HG02610 (cell line): ENCODE results near the gene CCDC91.

ENCODE experiments used
- ATAC-seq: cut with Tn5 transposase; IDR thresholded peaks from one replicate; pipeline ENCODE4 v1.9.1; 2021; ENCODE audit warnings: mild to moderate bottlenecking, moderate library complexity; ENCODE audit not compliant: unreplicated experiment

CCDC91 gene, protein sequence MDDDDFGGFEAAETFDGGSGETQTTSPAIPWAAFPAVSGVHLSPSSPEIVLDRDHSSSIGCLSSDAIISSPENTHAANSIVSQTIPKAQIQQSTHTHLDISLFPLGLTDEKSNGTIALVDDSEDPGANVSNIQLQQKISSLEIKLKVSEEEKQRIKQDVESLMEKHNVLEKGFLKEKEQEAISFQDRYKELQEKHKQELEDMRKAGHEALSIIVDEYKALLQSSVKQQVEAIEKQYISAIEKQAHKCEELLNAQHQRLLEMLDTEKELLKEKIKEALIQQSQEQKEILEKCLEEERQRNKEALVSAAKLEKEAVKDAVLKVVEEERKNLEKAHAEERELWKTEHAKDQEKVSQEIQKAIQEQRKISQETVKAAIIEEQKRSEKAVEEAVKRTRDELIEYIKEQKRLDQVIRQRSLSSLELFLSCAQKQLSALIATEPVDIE

DNA sequence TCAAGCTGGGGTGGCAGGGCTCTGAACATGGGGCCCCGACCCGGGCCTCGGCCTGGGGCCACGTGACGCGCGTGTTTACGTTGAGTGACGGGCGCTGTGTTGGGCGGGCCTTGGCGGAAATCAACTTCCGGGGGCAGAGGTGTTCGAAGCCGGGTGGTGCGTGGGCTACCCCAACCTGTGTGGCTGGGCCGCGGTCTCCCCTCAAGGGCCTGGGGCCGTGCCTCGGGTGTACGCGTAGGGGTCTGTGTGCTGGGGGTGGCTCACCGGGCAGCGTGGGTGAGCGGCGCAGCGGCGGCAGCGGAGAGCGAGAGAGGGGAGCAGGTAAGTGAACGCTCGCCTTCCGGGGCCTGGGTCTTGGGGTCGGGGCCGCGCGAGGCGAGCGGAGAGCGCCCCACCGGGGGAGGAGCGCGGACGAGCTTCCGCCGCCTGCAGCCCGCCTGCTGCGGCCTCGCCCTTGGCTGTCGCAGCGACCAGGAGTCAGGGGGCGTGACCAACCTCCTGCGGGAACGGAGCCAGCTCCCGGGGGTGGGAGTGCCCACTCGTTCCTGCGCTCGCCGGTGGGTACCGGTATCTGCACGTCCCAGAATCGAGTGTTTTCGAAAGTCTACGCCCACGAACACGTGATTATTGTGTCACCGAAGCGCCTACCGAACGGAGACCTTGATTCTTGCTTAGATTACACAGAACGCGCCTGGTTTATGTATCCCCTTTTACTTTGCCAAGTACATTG lies at the start of gene CCDC91:
CCDC91 (plus strand) TSS at position 136 of the 730 bp plus-strand sequence. CDS start 66,760 bp downstream, outside the sequence.
- ATAC-seq = peak; percentile 93

DNA sequence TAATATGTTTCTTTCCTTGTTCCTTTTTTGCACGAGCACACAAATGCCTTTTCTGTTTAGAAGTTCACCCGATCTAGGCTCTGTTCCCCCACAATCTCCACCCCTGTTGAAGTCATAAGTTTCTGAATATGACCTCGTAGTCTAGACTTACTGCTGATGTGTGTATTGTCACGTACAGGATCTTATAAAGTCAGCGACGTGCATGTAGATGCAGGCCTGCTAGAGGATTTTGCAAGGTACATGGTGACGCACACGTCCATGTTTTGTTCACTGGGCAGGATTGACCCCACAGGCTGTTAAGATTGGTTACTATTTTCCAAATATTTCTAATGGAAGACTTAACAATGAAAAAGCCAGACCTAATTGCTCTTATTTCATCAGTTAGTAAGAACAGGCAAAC lies 46.2 kb upstream of the CCDC91 start:
- no peak for ATAC-seq

DNA sequence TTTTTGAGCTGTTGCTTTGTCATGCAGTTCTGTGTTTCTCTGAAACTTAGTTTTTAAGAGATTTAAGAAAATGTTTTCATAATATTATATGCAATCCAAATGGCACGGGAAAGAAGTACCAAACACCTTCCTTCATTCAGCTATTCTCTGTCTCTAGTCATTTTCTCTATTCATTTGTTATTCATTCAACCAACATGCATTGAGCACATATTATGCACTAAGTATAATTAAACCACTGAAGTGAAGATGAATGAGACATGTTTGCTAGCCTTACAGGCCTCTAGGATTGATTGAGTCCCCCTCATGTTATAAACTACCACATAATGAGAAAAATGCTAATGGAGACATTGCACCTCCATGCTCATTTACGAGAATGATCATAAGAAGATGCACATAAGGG lies 45.7 kb upstream of the CCDC91 start:
- no peak for ATAC-seq

DNA sequence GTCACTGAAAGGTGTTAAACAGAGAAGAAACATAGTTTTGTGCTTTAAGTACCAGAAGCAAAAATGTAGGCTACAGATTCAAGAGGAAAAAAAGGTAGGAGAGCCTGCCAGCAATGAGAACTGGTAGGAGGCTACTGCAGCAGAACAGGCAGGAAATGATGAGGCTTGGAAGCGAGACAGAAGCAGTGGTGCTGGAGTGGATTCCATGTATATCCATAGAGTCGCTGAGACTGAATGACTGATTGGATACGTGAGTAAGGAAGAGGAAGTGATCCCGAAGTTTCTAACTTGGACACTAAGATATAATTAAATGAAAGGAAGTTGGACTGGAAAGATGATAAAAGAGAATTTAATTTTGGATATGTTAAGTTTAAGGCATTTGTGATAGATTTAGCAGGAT lies 45.0 kb upstream of the CCDC91 start:
- no peak for ATAC-seq

DNA sequence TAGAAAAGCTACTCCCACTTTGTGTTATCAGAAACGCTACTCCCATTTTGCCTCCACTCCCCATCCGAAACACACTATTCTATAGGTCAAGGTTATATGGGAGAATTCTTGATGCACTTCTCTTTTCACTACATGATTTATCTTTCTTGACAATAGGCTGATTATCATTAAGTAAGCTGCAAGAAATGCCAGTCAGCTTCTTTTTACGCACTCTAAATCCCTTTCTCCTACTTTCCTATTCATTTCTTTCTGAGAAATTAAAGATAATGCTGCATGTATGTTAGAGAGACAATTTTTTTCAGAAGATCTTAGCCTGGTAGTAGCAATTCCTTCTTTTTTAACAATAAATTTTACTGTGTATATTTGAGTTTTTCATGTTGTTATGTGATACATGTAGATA lies 41.0 kb upstream of the CCDC91 start:
- no peak for ATAC-seq

DNA sequence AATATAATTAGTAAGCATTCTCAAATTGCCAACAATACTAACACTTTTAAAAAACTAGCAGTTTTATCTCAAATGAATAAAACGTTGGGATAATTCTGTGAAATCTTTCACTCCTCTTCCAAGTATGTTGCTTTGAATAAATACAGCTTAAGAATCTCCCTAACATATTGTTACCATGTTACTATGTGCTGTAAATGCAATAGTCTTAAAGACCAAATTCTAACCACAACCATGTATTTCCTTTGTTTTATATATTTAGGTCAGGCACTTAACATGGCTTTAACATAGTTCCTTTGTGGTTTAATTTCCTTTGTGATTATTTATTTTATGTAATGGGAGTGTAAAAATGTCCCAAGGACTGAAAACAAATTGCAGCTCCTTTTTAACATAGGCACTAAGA lies 33.9 kb upstream of the CCDC91 start:
- no peak for ATAC-seq

DNA sequence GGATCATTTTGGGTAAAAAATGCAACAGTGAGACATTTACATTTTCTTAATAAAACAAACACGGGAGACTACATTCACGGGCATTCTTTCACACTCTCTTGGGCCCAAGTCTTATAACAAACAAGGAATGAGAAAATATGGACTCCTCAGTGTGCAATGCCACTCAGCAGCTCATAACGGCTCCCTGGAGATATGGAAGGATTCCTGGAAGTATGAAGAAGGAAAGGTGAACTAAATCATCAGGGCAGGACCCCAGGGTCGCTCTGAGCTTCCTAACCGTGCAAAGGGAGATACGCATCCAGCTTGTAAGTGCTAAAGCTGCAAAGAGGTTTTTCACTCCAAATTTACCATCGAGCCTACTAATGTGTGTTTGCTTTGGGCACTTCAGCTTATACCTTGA lies 33.5 kb upstream of the CCDC91 start:
- no peak for ATAC-seq

DNA sequence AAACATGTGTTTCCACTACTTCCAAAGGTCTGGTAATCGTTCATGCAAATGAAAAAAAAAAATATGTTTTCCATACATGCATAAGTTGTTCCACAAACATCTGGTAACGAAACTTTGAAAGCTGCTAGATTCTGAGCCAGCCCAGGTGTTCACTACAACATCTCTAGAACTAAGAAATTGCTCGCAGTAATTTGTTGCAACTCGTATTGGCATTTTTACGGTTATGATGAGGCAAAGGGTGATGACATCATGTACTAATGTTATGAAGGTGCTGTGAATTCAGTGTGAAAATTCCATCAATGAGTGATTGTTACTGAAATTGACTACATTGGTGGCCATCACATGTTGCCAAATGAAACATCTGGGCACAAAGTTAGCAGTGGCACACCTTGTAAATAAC lies 31.9 kb upstream of the CCDC91 start:
- no peak for ATAC-seq

DNA sequence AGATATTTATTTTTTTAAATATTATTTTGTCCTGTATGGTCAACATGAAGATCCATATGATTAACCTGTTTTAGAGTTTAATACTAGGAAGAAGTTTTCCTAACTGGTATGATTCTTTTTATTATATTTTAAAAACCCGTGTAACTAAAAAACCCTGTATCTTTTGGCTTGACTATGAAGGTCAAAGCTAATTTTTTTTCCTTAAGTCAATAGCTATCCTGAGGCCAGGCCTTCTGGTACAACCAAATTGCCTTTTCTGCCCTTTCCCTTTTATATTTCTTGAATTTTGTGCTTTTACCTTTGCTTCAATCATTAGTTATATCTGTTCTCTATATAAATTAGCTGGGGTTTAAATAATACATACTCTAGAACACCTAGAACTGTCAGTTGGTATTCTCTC lies 30.6 kb upstream of the CCDC91 start:
- ATAC-seq = no peak

DNA sequence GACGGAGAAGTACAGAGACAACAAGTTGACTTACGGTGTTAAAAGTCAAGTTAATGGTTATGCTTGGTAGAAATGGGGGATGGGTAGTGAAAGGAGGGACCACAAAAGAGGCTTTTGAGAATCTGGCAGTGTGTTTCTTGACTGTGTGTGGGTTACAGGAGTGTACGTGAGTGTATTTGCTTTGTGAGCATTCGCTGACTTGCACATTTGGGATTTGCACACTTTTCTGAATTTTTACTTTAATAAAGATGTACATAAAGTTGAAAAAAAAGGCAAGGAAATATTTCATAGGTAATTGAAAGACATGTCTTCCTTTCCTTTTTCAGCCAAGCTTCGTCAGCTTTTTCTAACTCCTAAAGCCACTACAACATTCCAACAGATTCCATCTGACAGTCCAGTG lies 28.6 kb upstream of the CCDC91 start:
- no peak for ATAC-seq

DNA sequence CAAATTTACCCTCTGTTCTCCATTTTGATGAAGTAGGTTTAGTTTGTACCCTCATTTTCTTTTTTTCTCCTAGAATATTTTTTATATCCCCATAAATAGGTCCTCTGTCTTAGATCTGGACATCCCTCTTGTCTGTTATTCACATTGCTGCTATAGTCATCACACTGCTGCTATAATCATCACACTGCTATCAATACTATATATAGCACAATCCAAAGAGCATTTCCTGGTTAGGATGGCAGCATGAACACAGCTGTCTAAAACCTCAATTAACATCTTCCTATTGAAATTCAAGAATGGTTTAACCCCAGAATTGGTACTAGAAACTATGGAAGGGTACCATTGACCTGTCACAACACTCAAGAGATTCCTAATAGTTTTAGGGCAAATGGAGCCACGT lies 27.6 kb upstream of the CCDC91 start:
- ATAC-seq = no peak

DNA sequence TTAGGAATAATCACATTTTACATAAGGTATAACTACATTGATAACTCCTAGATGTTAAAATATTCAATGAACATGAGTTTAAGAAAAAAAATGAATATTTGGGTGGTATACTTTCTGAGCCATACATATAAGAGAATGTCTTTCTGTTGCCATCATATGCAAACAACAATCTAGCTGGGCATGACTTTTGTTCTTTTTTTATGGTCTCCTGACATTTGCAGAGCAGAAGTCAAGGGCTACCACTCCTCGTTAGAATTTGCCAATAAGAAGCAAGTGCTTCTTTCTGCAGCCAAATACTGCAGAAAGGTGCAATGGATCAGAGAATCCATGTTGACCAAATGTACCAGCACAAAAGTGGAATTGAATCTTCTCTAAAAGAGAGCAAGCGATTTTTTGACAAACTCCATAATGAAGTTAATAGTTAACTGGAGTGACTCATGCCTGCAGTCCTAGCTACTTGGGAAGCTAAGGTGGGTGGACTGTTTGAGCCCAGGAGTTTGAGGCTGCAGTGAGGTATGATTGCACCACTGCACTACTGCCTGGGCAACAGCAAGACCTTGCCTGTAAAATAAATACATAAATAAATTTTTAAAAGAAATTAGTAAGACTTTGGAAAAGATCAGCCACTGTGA lies 25.5 kb upstream of the CCDC91 start:
- no peak for ATAC-seq

DNA sequence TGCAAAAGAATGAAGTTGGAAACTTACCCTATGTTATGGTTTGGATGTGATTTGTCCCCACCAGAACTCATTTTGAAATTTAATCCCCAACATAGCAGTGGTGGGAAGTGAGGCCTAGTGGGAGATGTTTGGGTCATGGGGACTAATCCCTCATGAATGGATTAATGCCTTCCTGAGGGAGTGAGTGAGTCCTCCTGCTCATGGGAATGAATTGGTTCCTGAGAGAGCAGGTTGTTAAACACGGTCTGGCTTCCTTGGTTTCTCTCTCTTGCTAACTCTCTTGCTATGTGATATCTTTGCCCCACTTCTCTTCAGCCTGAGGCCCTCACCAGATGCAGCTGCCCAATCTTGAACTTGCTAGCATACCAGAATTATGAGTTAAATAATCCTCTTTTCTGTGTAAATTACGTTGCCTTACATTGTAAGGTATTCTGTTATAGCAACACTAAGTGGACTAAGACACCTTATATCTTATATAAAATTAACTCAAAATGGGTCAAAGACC lies 22.2 kb upstream of the CCDC91 start:
- ATAC-seq = no peak

DNA sequence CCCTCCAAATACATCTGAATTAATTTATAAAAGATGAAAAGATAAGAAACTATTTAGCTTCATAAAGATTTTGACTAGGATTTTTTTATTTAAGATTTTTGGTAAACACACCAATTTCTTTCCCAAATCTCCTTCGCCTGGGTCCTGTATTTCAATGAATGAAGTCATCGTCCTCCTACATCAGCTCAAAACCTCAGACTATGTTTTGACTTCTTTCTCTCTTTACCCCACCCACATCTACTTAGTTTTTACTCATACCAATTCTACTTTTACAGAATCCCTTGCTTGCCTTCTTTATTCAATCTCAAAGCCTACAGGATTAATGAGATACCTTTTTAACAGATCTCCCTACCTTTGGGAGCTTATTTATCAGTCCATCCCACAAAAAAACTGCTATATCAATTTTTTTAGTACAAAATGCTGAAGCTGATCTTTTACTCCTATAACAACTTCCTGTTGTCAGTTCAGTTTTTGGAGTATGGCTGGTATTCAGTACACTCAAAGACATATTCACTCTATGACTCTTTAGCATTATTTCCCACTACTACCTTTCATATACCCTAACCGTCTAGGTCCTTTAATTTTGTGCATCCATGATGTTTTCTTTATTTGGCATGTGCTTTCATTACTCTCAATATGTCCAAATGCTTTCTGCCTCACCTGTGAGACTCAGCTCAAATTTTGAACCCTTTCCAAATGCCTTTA lies 18.7 kb upstream of the CCDC91 start:
- ATAC-seq = no peak

DNA sequence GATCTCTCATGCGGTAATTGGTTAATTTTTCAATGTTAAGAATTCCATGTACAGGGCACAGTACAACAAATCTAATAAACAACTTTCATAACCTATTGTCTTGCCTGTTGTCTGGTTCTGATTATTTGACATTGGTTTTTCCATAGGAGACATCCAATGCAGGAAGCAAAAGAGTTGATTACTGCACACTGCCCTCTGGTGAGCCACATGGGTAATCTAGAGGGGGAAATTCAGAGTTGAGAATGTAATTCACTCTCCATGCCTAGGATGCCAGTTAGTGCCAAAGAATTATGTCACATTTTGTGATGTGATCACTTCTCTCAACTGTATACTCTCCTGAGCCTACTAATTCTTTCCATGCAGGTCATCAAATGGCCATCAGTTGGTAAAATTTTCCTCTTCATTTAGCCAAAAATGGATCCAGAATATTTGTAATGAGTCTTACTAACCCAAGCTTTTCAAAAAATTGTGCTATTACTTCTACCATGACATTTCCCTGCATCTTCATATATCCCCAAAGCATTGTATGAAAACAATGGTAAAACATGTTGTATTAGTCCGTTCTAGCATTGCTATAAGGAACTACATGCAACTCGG lies 17.7 kb upstream of the CCDC91 start:
- no peak for ATAC-seq

DNA sequence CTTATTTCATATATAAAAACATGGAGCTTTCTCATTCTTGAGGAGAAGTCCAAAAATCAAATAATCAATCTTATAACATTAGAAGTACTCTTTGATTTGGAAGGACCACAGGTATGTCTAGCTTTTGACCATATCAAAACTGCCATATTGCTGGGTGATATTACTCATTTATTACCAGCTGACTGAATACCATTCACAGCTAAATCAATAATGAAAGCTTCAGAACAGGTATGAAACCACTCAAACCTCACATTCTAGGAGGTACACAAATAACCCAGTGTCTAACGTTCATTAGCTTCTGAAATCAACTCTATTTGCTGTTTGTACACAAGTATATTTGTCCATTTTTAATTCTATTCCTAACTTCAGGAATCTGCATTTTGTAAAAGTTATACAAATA lies 16.8 kb upstream of the CCDC91 start:
- no peak for ATAC-seq

DNA sequence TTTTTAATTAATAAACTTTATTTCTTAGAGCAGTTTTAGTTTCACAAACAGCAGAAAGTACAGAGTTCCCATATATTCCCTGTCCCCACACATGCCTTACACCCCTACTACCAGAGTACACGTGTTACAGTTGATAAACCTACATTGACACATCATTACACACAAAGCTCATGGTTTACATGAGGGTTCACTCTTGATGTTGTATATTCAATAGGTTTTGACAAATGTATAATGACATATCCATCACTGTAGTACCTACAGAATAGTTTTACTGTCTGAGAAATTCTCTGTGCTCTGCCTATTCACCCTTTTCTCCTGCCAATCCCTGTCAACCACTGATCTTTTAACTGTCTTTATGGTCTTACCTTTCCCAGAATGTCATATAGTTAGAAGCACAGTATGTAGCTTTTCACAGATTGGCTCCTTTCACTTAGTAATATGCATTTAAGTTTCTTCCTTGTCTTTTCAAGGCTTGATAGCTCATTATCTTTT lies 15.1 kb upstream of the CCDC91 start:
- no peak for ATAC-seq

DNA sequence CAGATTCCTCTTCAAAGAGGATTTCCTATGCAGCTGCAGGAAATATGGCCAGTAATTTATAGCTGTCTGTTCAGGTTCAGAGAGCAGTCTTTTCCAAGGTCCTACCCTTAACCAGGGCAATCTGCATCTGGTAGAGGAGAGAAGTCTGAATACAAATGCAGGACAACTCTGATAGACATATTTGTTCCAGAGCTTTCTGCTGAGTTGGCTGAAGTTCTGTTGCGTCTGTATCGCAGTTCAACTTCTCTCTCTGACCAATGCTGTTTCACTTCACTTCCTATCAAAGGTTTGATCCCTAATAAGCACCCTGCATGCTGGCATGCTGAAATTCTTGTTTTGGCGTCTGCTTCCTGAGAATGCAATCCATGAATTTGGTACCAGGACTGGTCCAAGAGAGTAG lies 14.0 kb upstream of the CCDC91 start:
- no peak for ATAC-seq

DNA sequence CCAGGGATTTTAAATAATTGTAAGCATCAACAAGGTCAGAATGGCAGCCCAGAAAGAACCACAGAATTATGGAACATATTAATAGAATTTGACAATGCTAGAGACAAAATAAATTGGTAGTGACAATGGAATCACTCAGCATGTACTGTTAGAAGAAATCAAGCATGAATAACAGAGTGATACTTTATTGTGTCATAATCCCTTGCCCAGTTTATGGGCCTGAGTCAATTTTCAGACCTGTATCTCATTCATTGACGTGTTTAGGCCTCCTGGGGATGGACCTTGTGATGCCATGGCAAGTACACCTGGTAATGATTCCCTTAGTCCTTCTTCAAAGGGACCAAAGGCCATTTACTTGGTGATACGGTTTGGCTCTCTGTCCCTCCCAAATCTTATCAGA lies 12.8 kb upstream of the CCDC91 start:
- no peak for ATAC-seq

DNA sequence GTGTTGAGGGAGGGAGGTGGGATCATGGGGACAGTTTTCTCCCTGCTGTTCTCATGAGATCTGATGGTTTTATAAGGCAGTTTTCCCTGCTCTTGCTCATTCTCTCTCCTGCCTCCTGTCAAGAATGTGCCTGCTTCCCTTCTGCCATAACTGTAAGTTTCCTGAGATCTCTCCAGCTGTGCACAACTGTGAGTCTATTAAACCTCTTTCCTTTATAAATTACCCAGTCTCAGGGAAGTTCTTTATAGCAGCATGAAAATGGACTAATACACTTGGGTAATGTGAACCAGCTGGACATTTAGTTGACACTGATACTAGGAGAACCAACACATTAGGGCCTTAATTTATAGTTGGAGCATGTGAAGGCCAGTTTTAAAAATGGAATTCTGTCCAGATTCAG lies 12.4 kb upstream of the CCDC91 start:
- ATAC-seq = no peak

DNA sequence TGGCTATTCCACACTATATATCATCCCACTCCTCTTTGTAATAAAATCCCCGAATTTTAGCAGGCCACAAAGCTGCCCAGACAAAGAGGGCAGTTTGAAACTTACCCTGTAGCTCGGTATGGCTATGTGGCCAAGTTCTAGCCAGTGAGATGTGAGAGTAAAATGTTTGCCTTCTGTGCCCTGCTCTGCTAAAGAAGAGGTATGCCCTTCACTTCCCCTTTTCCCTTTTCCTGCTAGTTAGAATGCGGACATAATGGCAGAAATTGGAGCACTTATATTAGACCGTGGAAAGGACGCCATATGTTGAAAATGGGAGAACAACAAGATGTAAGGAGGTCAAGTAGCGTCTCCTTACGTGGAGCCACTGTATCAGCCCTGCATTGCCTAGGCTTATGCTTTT lies 11.5 kb upstream of the CCDC91 start:
- ATAC-seq = no peak
